ENCODE data around the gene WFDC1.

DNA sequence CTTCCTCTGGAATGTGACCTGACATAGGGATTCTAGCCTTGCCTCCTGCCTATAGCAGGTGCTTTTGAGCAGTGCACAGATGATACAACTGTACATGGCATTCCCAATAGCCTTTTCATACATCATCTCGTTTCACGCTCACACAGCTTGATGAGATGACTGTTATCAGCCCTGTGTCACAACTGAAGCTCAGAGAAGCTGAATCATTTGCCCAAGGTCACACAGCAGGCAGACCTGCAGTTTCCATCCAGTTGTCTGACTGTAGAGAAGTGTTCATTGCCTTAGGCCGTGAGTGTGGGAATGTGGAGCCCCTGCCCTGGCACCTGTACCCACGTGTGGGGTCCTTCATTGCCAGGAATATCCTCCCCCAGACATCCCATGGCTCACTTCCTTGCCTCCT, 20.1 kb downstream of the WFDC1 start:
- TF ChIP-seq, protein P1, sequence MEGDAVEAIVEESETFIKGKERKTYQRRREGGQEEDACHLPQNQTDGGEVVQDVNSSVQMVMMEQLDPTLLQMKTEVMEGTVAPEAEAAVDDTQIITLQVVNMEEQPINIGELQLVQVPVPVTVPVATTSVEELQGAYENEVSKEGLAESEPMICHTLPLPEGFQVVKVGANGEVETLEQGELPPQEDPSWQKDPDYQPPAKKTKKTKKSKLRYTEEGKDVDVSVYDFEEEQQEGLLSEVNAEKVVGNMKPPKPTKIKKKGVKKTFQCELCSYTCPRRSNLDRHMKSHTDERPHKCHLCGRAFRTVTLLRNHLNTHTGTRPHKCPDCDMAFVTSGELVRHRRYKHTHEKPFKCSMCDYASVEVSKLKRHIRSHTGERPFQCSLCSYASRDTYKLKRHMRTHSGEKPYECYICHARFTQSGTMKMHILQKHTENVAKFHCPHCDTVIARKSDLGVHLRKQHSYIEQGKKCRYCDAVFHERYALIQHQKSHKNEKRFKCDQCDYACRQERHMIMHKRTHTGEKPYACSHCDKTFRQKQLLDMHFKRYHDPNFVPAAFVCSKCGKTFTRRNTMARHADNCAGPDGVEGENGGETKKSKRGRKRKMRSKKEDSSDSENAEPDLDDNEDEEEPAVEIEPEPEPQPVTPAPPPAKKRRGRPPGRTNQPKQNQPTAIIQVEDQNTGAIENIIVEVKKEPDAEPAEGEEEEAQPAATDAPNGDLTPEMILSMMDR (IDR thresholded peaks at IDR 0.05) = no peak
- no peak for TF ChIP-seq POLR2AphosphoS5 (IDR thresholded peaks at IDR 0.05; ENCODE audit: low read depth, low read length)

Measured in Panc1 (cell line).